ENCODE results near the gene DYRK1A. TPM values are rescaled to one million over a fixed set of nuclear protein-coding genes. Genes with fewer than 3 reads are reported as not detected.
A peak's percentile ranks its signal among the peaks of the same experiment; 100 is the strongest.
"Not testable (repeated sequence)": the region's sequence is repeated elsewhere in the genome, so short reads cannot be mapped to it uniquely, and the experiment has no call there.

Gene DYRK1A
- total RNA-seq, 2 experiments from 2014 or later, result 51.1 to 76.9 TPM

GRCh38 chr21:37541128-37541527, 174.6 kb downstream of the DYRK1A start:
- H3K36me3 Mint-ChIP-seq (ENCODE audit: low read depth); H3K4me1 Mint-ChIP-seq; POLR2A ChIA-PET; intact Hi-C loops (cut with DNase I, micrococcal nuclease); ATAC-seq; H3K27ac Mint-ChIP-seq; DNase-seq; H3K4me3 Mint-ChIP-seq; CTCF ChIA-PET: not testable (repeated sequence)
- Mint-ChIP-seq H3K27me3 (peaks cover 18% of the 10 kb centered on the region), H3K9me3 (ENCODE audit: low read depth) (peaks cover 12% of the 10 kb centered on the region)

GRCh38 chr21:37542512-37542911, 175.9 kb downstream of the DYRK1A start:
- Mint-ChIP-seq H3K4me1 (peaks cover 8% of the 10 kb centered on the region), H3K27me3 (peaks cover 20% of the 10 kb centered on the region), H3K36me3 (ENCODE audit: low read depth) (no peaks in the 10 kb centered on the region), H3K27ac (no peak overlapping the region), H3K4me3 (no peak overlapping the region), H3K9me3 (ENCODE audit: low read depth) (peaks cover 8% of the 10 kb centered on the region)
- ATAC-seq (no peak), DNase-seq (no peak)
- ChIA-PET POLR2A (no interaction called here), CTCF (interaction anchor here (1.0 kb wide), 1 partner anchor 21 kb away, joined by 4 read pairs; no protein-coding TSS in a partner anchor)
- intact Hi-C loops (cut with DNase I, micrococcal nuclease), result no loop called here

- intact Hi-C loops (cut with DNase I, micrococcal nuclease), result no loop called here
- ATAC-seq, result no peak
- Mint-ChIP-seq H3K4me1 (peaks cover 11% of the 10 kb centered on the region), H3K27ac (no peak overlapping the region), H3K36me3 (ENCODE audit: low read depth) (no peaks in the 10 kb centered on the region), H3K9me3 (ENCODE audit: low read depth) (peaks cover 3% of the 10 kb centered on the region), H3K27me3 (peaks cover 10% of the 10 kb centered on the region), H3K4me3 (no peak overlapping the region)
- ChIA-PET CTCF (no interaction called here), POLR2A (no interaction called here)
- no peak for DNase-seq
Observed at GRCh38 chr21:37546299-37546908, 179.8 kb downstream of the DYRK1A start.

GRCh38 chr21:37546949-37547614, 180.5 kb downstream of the DYRK1A start:
- Mint-ChIP-seq H3K27me3 (peaks cover 10% of the 10 kb centered on the region), H3K36me3 (ENCODE audit: low read depth) (no peaks in the 10 kb centered on the region), H3K4me3 (no peak overlapping the region), H3K9me3 (ENCODE audit: low read depth) (peaks cover 3% of the 10 kb centered on the region), H3K4me1 (peaks cover 11% of the 10 kb centered on the region), H3K27ac (no peak overlapping the region)
- ATAC-seq (peak; percentile 42), DNase-seq (peak; percentile 26)
- ChIA-PET POLR2A (no interaction called here), CTCF (no interaction called here)
- intact Hi-C loops (cut with DNase I, micrococcal nuclease), result no loop called here

DNA sequence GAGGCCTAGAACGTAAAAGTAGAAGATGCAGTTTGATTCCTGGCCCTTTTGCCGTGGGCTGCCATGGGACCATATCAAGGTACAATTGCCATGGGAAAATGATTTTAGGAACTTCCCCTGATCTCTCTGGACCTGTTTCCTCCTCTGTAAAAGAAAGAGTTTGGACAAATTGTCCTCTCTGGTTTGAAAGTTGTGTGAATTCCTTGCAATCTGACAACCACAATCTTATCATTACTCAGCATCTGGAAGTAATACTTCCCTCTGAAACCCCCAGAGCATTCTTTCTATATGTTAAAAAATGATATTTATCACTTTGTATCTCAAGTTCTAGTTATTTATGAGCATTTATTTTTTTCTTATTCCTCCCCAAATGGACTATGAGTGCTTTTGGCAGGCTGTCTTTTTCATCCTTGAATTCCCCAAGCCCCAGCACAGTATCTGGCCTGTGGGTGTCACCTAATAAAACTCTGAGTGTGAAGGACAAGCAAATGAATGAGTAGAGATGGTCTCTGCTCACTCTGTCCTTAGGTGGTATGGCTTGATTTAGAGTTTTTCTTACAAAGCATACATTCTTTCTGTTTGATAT, 181.1 kb downstream of the DYRK1A start:
- no peak overlapping the region for H3K27ac Mint-ChIP-seq
- DNase-seq, result no peak
- no peaks in the 10 kb centered on the region for H3K36me3 Mint-ChIP-seq (ENCODE audit: low read depth)
- no peak overlapping the region for H3K4me3 Mint-ChIP-seq
- H3K4me1 Mint-ChIP-seq, result peaks cover 11% of the 10 kb centered on the region
- no peak for ATAC-seq
- peaks cover 3% of the 10 kb centered on the region for H3K9me3 Mint-ChIP-seq (ENCODE audit: low read depth)
- CTCF ChIA-PET, result no interaction called here
- POLR2A ChIA-PET, result no interaction called here
- H3K27me3 Mint-ChIP-seq, result peaks cover 10% of the 10 kb centered on the region
- intact Hi-C loops (cut with DNase I, micrococcal nuclease), result no loop called here

- H3K4me1 Mint-ChIP-seq, result peaks cover 11% of the 10 kb centered on the region
- POLR2A ChIA-PET, result no interaction called here
- no peaks in the 10 kb centered on the region for H3K36me3 Mint-ChIP-seq (ENCODE audit: low read depth)
- H3K4me3 Mint-ChIP-seq, result no peak overlapping the region
- CTCF ChIA-PET, result no interaction called here
- H3K27me3 Mint-ChIP-seq, result peaks cover 10% of the 10 kb centered on the region
- no peak for ATAC-seq
- DNase-seq, result no peak
- intact Hi-C loops (cut with DNase I, micrococcal nuclease), result no loop called here
- no peak overlapping the region for H3K27ac Mint-ChIP-seq
- no peaks in the 10 kb centered on the region for H3K9me3 Mint-ChIP-seq (ENCODE audit: low read depth)
Observed at GRCh38 chr21:37548521-37548981, 182.0 kb downstream of the DYRK1A start.

DNA sequence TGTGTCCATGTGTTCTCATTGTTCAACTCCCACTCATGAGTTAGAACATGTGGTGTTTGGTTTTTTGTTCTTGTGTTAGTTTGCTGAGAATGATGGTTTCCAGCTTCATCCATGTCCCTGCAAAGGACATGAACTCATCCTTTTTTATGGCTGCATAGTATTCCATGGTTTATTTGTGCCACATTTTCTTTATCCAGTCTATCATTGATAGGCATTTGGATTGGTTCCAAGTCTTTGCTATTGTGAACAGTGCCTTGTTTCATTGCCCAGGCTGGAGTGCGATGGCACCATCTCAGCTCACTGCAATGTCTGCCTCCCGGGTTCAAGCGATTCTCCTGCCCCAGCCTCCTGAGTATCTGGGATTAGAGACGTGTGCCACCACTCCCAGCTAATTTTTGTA, 183.2 kb downstream of the DYRK1A start:
- H3K27ac Mint-ChIP-seq; ATAC-seq; POLR2A ChIA-PET; H3K36me3 Mint-ChIP-seq (ENCODE audit: low read depth); DNase-seq; intact Hi-C loops (cut with DNase I, micrococcal nuclease); H3K9me3 Mint-ChIP-seq (ENCODE audit: low read depth); CTCF ChIA-PET; H3K4me3 Mint-ChIP-seq: not testable (repeated sequence)
- Mint-ChIP-seq H3K27me3 (peaks cover 10% of the 10 kb centered on the region), H3K4me1 (peaks cover 11% of the 10 kb centered on the region)

DNA sequence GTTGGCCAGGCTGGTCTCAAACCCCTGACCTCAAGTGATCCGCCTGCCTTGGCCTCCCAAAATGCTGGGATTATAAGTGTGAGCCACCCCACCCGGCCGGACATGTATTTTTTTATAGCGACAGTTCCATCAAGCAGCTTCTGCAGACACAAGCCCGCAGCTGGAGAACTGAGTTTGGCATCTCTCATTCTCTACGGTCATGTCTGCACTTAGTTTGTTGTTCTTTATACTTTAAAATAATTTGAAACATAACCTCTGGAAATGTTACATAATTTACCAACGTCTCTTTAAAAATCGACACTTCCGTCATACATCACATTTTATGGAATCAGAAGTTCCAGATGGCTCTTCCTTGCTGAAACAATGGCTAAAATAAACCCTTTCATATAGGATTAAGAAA, 183.6 kb downstream of the DYRK1A start:
- ChIA-PET POLR2A (no interaction called here), CTCF (no interaction called here)
- ATAC-seq (no peak), DNase-seq (no peak)
- Mint-ChIP-seq H3K4me3 (no peak overlapping the region), H3K27ac (no peak overlapping the region), H3K27me3 (peaks cover 10% of the 10 kb centered on the region), H3K9me3 (ENCODE audit: low read depth) (no peaks in the 10 kb centered on the region), H3K36me3 (ENCODE audit: low read depth) (no peaks in the 10 kb centered on the region), H3K4me1 (peaks cover 11% of the 10 kb centered on the region)
- intact Hi-C loops (cut with DNase I, micrococcal nuclease), result no loop called here

- Mint-ChIP-seq H3K9me3 (ENCODE audit: low read depth) (no peaks in the 10 kb centered on the region), H3K4me1 (peaks cover 11% of the 10 kb centered on the region), H3K4me3 (no peak overlapping the region), H3K27ac (no peak overlapping the region), H3K36me3 (ENCODE audit: low read depth) (no peaks in the 10 kb centered on the region), H3K27me3 (peaks cover 10% of the 10 kb centered on the region)
- ChIA-PET POLR2A (no interaction called here), CTCF (no interaction called here)
- ATAC-seq (no peak), DNase-seq (no peak)
- intact Hi-C loops (cut with DNase I, micrococcal nuclease), result no loop called here
Observed at GRCh38 chr21:37550618-37551330, 184.2 kb downstream of the DYRK1A start.

DNA sequence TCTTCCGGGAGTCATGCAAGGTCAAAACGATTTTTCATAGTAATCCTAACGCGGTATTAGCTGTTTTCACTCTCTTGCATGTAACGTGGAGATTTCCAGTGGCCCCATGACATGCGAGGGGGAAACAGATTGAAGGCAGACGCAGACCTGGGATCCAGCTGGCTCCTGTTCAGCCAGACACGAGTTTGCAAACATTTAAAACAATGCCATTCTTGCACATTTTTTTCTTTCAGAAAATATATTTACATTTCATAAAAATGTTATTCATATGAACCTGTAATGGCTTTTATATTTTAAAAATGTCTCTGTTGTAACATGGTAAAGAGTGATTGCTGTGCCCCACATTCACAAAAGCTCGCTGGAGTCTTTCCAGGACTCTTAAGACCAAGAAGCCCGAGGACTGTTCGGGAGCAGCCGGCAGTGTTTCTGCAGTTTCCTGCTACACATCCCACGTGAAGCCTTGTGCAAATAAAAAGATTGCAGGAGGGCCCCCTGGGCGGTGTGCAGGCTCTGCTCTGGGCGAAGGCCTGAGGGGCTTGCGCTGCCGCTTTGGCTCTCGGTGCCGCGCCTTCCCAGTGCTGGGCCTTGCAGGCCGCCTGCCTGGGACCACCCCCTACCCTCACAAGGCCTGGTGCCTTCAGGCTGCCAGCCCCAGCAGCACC, 184.9 kb downstream of the DYRK1A start:
- ChIA-PET POLR2A (no interaction called here), CTCF (no interaction called here)
- Mint-ChIP-seq H3K9me3 (ENCODE audit: low read depth) (no peaks in the 10 kb centered on the region), H3K4me1 (peaks cover 11% of the 10 kb centered on the region), H3K4me3 (no peak overlapping the region), H3K36me3 (ENCODE audit: low read depth) (no peaks in the 10 kb centered on the region), H3K27me3 (peaks cover 14% of the 10 kb centered on the region), H3K27ac (no peak overlapping the region)
- intact Hi-C loops (cut with DNase I, micrococcal nuclease), result no loop called here
- DNase-seq, result no peak
- no peak for ATAC-seq

DNA sequence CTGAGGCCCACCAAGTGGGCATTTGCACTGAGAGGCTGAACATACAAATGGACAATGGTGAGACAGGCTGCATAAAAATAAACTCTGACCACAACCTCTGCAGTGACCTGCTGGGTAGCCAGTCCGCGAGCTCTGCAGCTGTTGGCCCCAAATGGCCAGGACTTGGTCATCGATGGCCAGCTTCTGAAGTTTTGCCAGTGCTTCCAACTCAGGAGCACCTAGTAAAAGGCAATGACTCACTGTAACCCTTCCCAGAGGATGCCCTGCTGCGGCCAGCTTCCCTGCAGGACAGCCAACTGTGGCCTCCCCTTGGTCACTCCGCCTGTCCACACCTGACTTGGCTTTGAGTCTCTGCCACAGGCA, 185.4 kb downstream of the DYRK1A start:
- POLR2A ChIA-PET, result no interaction called here
- peaks cover 7% of the 10 kb centered on the region for H3K4me1 Mint-ChIP-seq
- CTCF ChIA-PET, result no interaction called here

More for the DNA sequence above, 185.4 kb downstream of the DYRK1A start:
- Mint-ChIP-seq H3K27me3 (peaks cover 9% of the 10 kb centered on the region), H3K9me3 (ENCODE audit: low read depth) (no peaks in the 10 kb centered on the region), H3K27ac (no peak overlapping the region), H3K4me3 (no peak overlapping the region), H3K36me3 (ENCODE audit: low read depth) (no peaks in the 10 kb centered on the region)
- no peak for DNase-seq
- no peak for ATAC-seq
- intact Hi-C loops (cut with DNase I, micrococcal nuclease), result no loop called here

Measured in activated CD4-positive, alpha-beta T cell treated with anti-CD3 and anti-CD28 coated beads for 36 hours (primary cell).